Central memory CD4-positive, alpha-beta T cell (primary cell): ENCODE results near the gene ZNF830.
A peak's percentile ranks its signal among the peaks of the same experiment; 100 is the strongest.
"Not testable (repeated sequence)": the region's sequence is repeated elsewhere in the genome, so short reads cannot be mapped to it uniquely, and the experiment has no call there.

Experiments
- DNase-seq: peaks from one replicate; pipeline ENCODE4 v3.0.0; 2022

Gene ZNF830

GRCh38 chr17:34991606-34992005 lies 30.3 kb downstream of the ZNF830 start:
- no peak for DNase-seq

DNA sequence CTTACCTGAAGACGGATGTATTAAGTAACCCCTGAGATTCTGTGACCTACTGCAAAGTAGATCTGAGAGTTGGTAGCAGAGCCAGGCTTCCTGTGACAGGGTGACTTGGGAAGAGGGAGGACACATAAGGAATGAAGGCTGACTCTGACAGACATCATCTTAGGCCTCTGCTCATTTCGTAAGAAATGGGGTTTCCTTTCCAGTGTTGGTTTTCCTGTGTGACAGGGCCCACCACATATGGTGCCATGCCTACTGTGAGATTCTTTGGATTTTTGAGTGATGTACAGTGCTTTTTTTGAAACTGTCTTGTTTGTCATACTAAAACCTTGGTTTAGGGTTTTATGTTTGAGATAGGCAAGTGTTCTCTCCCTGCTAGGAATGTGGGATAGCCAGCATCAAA lies 31.7 kb downstream of the ZNF830 start:
- no peak for DNase-seq

DNA sequence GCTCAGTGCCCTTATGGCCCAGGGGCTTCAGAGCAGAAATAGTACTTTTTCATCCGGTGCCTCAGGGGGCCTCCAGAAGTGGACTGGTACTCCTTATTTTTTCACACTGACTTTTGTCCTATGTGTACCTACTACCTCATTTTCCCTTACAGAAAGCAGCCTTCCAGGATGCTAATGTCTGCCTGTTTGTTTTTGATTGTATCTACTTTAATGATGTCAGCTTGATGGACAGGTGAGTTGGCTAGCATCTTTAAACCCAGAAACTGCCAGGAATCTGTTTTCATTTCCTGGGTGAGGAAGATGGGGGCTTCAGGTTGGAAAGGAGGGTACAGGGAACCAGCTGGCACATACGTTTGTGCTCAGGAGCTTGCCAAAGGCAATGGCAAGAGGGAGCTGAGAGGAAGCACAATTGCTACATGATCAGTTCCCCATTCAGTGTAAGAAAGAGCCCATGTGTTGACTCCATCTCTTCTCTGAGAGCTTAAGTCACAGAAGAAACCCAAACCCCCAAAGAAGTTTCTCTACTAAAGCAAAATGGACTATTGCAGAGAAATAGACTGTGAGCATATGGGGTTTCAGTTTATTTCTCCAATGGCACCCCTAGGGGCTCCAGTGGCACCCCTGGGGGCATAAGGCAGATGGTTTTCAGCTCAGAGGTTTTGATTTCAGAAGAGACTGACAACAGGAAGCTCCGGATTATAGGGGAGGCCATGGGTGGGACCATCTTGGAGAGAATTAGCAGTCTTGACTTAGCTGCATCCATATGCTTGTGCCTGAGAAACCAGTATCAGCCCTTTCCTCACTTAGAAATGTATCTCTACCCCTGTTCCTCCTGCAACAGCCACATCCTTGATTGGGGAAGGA lies 35.3 kb downstream of the ZNF830 start:
- no peak for DNase-seq

- DNase-seq: no peak
Measured at GRCh38 chr17:34997355-34997862, 36.1 kb downstream of the ZNF830 start.

GRCh38 chr17:34998205-34998604 lies 36.9 kb downstream of the ZNF830 start:
- peak; percentile 71 for DNase-seq

DNA sequence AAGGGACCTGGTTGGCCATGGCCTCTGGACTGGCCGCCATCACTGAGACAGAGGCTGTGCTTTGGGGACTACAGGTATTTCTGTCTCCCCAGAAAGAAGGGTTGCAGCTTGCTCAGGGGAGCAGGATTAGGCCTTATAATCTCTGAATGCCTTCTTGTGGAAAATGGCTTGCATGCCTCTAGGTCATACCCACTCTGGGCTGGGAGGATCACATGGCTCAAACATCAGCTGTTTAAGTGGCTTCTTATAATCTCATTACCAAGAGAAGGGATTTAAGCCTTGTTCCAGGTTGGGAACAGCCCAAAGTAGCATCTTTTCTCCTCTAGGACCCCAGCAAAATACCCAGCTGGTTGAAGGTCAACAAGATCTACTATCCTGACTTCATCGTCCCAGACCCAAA lies 38.1 kb downstream of the ZNF830 start:
- no peak for DNase-seq

DNA sequence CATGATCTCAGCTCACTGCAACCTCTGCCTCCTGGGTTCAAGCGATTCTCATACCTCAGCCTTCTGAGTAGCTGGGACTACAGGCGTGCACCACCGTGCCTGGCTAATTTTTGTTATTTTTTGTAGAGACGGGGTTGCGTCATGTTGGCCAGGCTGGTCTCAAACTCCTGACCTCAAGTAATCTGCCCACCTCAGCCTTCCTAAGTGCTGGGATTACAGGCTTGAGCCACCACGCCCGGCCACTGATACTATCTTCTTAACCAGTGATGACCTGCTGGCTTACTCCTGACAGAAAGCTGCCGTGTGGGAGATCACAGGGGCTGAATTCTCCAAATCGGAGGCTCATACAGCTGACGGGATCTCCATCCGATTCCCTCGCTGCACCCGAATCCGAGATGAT lies 39.6 kb downstream of the ZNF830 start:
- not testable (repeated sequence) for DNase-seq

DNA sequence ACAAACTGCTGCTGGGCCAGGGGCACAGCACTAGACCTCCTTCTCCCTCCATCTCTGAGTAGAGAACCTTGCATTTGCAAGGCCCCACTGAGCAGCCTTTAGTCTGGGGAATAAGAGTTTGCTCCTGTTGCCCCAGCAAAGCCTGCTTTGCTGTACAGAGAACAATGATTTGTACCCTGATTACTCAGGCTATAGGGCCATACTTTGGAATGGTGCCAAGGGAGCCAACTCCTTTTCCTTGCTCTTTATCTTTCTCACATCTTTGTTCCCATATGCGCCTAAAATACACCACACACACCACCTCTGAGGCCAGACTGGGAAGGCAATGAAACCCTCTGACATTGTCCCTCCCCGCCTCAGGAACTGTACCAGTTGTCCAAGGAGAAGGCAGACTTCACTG lies 40.2 kb downstream of the ZNF830 start:
- no peak for DNase-seq

- no peak for DNase-seq
Measured at GRCh38 chr17:35002876-35003551, 41.7 kb downstream of the ZNF830 start.

DNA sequence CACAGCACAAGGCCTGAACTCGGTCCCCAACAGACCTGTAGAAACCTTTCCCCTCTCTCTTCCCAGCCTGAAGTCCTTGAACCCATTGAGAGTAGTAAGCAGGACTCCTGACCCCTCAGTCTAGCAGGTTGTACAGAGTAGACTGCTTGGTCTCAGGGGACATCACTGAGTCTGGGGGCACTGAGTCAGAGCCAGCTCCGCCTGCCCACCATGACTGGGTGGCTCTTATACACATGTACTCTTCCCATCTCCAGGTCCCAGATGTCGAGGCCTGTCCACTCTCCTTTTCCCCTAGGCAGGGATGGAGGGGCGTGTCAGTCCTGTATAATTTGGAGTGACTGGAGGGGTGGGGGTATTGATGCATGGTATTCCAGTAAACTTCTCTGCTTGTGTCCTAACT lies 42.4 kb downstream of the ZNF830 start:
- DNase-seq: no peak

DNA sequence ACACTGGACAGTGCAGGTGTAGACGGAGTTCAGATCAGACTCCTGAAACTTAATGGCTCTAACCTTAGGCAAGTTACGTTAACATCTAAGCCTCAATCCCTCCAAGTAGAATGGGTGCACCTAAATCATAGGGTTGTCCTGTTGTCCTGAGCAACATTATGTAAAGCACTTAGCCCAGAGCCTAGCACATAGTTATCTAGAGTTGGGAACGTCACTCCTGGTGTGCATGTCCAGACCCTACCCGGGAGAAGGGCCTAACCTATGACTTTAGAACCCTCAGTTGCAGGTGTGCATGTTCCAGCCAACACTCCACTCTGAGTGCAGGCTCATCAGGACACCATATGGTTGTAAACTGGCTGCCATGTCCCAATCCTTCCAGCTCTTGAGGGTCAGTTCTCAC lies 45.0 kb downstream of the ZNF830 start:
- no peak for DNase-seq

DNA sequence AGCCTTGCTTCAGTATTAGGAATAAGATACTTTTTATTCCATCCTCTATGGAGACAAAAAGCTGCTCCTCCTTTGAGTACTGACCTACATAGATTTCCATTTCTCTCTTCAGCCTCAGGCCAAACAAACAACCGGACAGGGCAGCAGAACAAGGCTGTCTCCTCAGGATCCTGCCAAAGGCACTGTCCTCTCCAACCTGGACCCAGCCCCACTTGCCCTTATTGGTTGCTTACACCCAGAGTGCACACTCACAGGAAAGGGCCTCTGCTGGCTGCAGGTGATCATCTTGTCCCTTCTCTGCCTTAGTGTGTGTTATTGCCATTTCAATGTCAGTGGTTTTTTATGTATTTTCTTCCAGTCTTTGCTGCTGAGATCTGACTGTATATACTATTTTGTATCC lies 45.6 kb downstream of the ZNF830 start:
- no peak for DNase-seq

GRCh38 chr17:35010093-35010492 lies 48.8 kb downstream of the ZNF830 start:
- no peak for DNase-seq

DNA sequence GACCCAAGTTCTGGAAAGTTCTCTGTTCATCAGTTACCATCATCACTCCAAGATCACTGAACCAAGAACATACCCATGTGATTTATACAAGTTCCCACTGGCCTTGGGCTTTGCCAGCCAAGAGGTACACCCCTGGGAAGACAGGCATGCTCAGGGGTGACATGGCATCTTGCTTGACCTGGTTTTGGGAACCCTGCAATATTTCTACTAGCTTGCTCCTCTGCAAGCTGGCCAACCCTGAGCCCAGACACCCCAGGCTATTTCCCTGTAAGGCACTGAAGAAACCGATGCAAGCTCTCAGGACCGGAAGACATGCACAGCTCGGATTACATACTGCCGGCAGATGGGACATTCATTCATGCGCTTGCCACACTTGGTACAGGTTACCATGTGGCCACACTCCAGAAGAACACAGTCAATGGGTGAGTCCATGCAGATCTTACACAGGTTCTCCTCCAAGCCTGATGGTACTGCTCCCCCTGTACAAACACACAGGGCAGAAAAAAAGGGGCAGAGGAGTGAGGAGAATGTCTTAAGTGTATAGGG lies 50.4 kb downstream of the ZNF830 start:
- DNase-seq: no peak
